ENCODE measurements around the gene MPHOSPH6. TPM values are rescaled to one million over a fixed set of nuclear protein-coding genes. Genes with fewer than 3 reads are reported as not detected.

The MPHOSPH6 gene
- total and polyA plus RNA-seq, 2 donors from 2014 or later: 22.7 to 28.2 TPM

- intact Hi-C loops (cut with DNase I): no loop called here
- Histone ChIP-seq H3K4me1 (ENCODE audit: control insufficient read depth in 2 of 3, insufficient read depth in 2 of 3, low read depth in 1 of 3, low read length in 3 of 3) (no peaks in the 10 kb centered on the region), H3K27me3 (ENCODE audit: control insufficient read depth, insufficient read depth, low read length) (no peaks in the 10 kb centered on the region), H3K9me3 (ENCODE audit: control insufficient read depth in 2 of 3, insufficient read depth in 1 of 3, low read length in 3 of 3) (no peaks in the 10 kb centered on the region), H3K27ac (ENCODE audit: low read depth in 2 of 2, low read length in 2 of 2) (no peak overlapping the region), H3K4me3 (ENCODE audit: low read length in 3 of 3) (no peak overlapping the region), H3K36me3 (ENCODE audit: control insufficient read depth in 2 of 3, insufficient read depth in 3 of 3, low read length in 3 of 3) (no peaks in the 10 kb centered on the region), H3K9ac (ENCODE audit: low read length in 3 of 3) (no peak overlapping the region)
- DNase-seq (no peak), FAIRE-seq (no peak)
- TF ChIP-seq CTCF (IDR thresholded peaks at IDR 0.05; ENCODE audit: borderline replicate concordance, extremely low read depth, insufficient read depth): no peak
These were observed 64.9 kb downstream of the MPHOSPH6 start for GRCh38 chr16:82105107-82105506.

Other genes starting within 250 kb of the MPHOSPH6 start
- gene SDR42E1, start 158.8 kb downstream of the MPHOSPH6 start, total RNA-seq: 15.0 TPM
- 2.5 TPM for gene SDR42E1, start 158.8 kb downstream of the MPHOSPH6 start, polyA plus RNA-seq (ENCODE audit: insufficient read depth, low read depth, low replicate concordance)
- gene HSD17B2, start 135.0 kb downstream of the MPHOSPH6 start, total RNA-seq: 0.79 TPM
- 1.8 TPM for gene HSD17B2, start 135.0 kb downstream of the MPHOSPH6 start, polyA plus RNA-seq (ENCODE audit: insufficient read depth, low read depth, low replicate concordance)

All from kidney (tissue), 14 donors.